GM06990 (cell line): ENCODE measurements around the gene RUFY2.

Experiments used
- DNase-seq: peaks from one replicate; pipeline ENCODE4 v3.0.0-alpha.2; 2011; ENCODE audit not compliant: insufficient read length; ENCODE audit errors: extremely low read depth
- H3K27me3 ChIP-seq: replicated peaks from 2 replicates; pipeline ENCODE4 v1.6.0; 2011; ENCODE audit warnings: low read length; ENCODE audit not compliant: control insufficient read depth, insufficient read depth
- H3K36me3 ChIP-seq: 2 replicates; pipeline ENCODE4 v1.5.1; 2011; ENCODE audit warnings: low read length; ENCODE audit not compliant: control insufficient read depth, insufficient read depth
- H3K4me3 ChIP-seq: replicated peaks from 2 replicates; pipeline ENCODE4 v1.5.1; 2011; ENCODE audit warnings: low read depth, mild to moderate bottlenecking, control low read depth, low read length
- CTCF ChIP-seq: IDR thresholded peaks from 2 replicates; pipeline ENCODE4 v1.5.1; 2011; ENCODE audit warnings: low read length, control low read depth, mild to moderate bottlenecking, inconsistent platforms; ENCODE audit not compliant: insufficient read depth, poor library complexity, severe bottlenecking

RUFY2 gene

GRCh38 chr10:68333440-68334431 is 73.3 kb downstream of the RUFY2 start:
- no peak for TF ChIP-seq CTCF
- no peaks in the 10 kb centered on the region for H3K27me3 ChIP-seq
- no peaks in the 10 kb centered on the region; the same call in 1 of the 2 replicates for H3K36me3 ChIP-seq
- H3K4me3 ChIP-seq: peak overlapping the region; percentile 85
- DNase-seq: no peak

GRCh38 chr10:68333058-68333395 is 74.0 kb downstream of the RUFY2 start:
- TF ChIP-seq CTCF: no peak
- Histone ChIP-seq H3K36me3 (no peaks in the 10 kb centered on the region; the same call in 1 of the 2 replicates), H3K4me3 (peak overlapping the region; percentile 85), H3K27me3 (no peaks in the 10 kb centered on the region)
- DNase-seq: no peak

GRCh38 chr10:68332259-68333057 is 74.6 kb downstream of the RUFY2 start, which contains the start of gene PBLD:
PBLD (minus strand) TSS chr10:68332928; CDS start chr10:68306844, 26,084 bp downstream.
- DNase-seq: peak; percentile 80
- peak within 1 kb of the TSS; percentile 85 for H3K4me3 ChIP-seq
- H3K27me3 ChIP-seq: no peaks in the 10 kb centered on the region
- peak; percentile 62 for TF ChIP-seq CTCF
- no peaks in the 10 kb centered on the region for H3K36me3 ChIP-seq

- Histone ChIP-seq H3K36me3 (no peaks in the 10 kb centered on the region), H3K4me3 (peak within 1 kb of the TSS; percentile 85)
Measured at GRCh38 chr10:68331455-68332258, 75.4 kb downstream of the RUFY2 start, which contains the start of gene HNRNPH3. HNRNPH3 (plus strand) TSS chr10:68332064; CDS start chr10:68337222, 5,158 bp downstream.

More at GRCh38 chr10:68331455-68332258, 75.4 kb downstream of the RUFY2 start, which contains the start of gene HNRNPH3:
- no peaks in the 10 kb centered on the region for H3K27me3 ChIP-seq
- TF ChIP-seq CTCF: no peak
- DNase-seq: peak; percentile 100
